ENCODE measurements around the gene UBR4. TPM values are rescaled to one million over a fixed set of nuclear protein-coding genes. Genes with fewer than 3 reads are reported as not detected.

Gene UBR4
- total and polyA plus RNA-seq, 2 experiments from 2014 or later: 140 to 175 TPM

GRCh38 chr1:19061343-19061742 is 148.7 kb downstream of the UBR4 start:
- H3K4me2 ChIP-seq: no peak overlapping the region
- WGBS (ENCODE audit: low lambda C conversion rate, missing lambda C conversion rate): 100% methylated on average over 1 of the region's 1 CpG
- H3K4me3 ChIP-seq: no peak overlapping the region
- peaks cover 6% of the 10 kb centered on the region for H3K27me3 ChIP-seq
- no peaks in the 10 kb centered on the region for H3K9me2 ChIP-seq (replicated peaks; ENCODE audit: insufficient read depth)
- no peaks in the 10 kb centered on the region for H3K9me3 ChIP-seq (ENCODE audit: low read depth)
- H3K36me3 ChIP-seq (replicated peaks; ENCODE audit: insufficient read depth, low read depth): no peaks in the 10 kb centered on the region
- no peaks in the 10 kb centered on the region for H3K79me2 ChIP-seq
- DNase-seq (ENCODE audit: low spot score): no peak
- H4K20me1 ChIP-seq (ENCODE audit: insufficient read depth, poor library complexity, severe bottlenecking): no peaks in the 10 kb centered on the region
- H2AFZ ChIP-seq: no peak overlapping the region
- H3K4me1 ChIP-seq (ENCODE audit: insufficient read depth): no peaks in the 10 kb centered on the region
- H3K27ac ChIP-seq: no peak overlapping the region
- TF ChIP-seq EZH2phosphoT487 (IDR thresholded peaks at IDR 0.05; ENCODE audit: low read depth, severe bottlenecking, unreplicated experiment): no peak
- TF ChIP-seq EZH2 (IDR thresholded peaks at IDR 0.05; ENCODE audit: borderline replicate concordance): no peak
- no peak for TF ChIP-seq CTCF (IDR thresholded peaks at IDR 0.05; ENCODE audit: poor library complexity)

- Histone ChIP-seq H3K27ac (no peak overlapping the region), H2AFZ (no peak overlapping the region), H4K20me1 (ENCODE audit: insufficient read depth, poor library complexity, severe bottlenecking) (no peaks in the 10 kb centered on the region), H3K27me3 (peaks cover 13% of the 10 kb centered on the region), H3K4me2 (no peak overlapping the region), H3K4me3 (no peak overlapping the region), H3K79me2 (no peaks in the 10 kb centered on the region), H3K9me3 (ENCODE audit: low read depth) (no peaks in the 10 kb centered on the region), H3K36me3 (replicated peaks; ENCODE audit: insufficient read depth, low read depth) (no peaks in the 10 kb centered on the region), H3K9me2 (replicated peaks; ENCODE audit: insufficient read depth) (no peaks in the 10 kb centered on the region), H3K4me1 (ENCODE audit: insufficient read depth) (no peaks in the 10 kb centered on the region)
- 68% methylated on average over 4 of the region's 4 CpGs for WGBS (ENCODE audit: low lambda C conversion rate, missing lambda C conversion rate)
- DNase-seq (ENCODE audit: low spot score): no peak
- no peak for TF ChIP-seq EZH2phosphoT487 (IDR thresholded peaks at IDR 0.05; ENCODE audit: low read depth, severe bottlenecking, unreplicated experiment)
- TF ChIP-seq CTCF (IDR thresholded peaks at IDR 0.05; ENCODE audit: poor library complexity): no peak
- no peak for TF ChIP-seq EZH2 (IDR thresholded peaks at IDR 0.05; ENCODE audit: borderline replicate concordance)
These were observed 150.3 kb downstream of the UBR4 start for GRCh38 chr1:19059773-19060172.

- Histone ChIP-seq H3K9me2 (replicated peaks; ENCODE audit: insufficient read depth) (no peaks in the 10 kb centered on the region), H3K9me3 (ENCODE audit: low read depth) (no peaks in the 10 kb centered on the region), H3K4me1 (ENCODE audit: insufficient read depth) (no peaks in the 10 kb centered on the region), H2AFZ (no peak overlapping the region), H4K20me1 (ENCODE audit: insufficient read depth, poor library complexity, severe bottlenecking) (no peaks in the 10 kb centered on the region), H3K27ac (no peak overlapping the region), H3K36me3 (replicated peaks; ENCODE audit: insufficient read depth, low read depth) (no peaks in the 10 kb centered on the region), H3K27me3 (peaks cover 13% of the 10 kb centered on the region), H3K4me2 (no peak overlapping the region), H3K4me3 (no peak overlapping the region), H3K79me2 (no peaks in the 10 kb centered on the region)
- DNase-seq (ENCODE audit: low spot score): no peak
- TF ChIP-seq CTCF (IDR thresholded peaks at IDR 0.05; ENCODE audit: poor library complexity): no peak
- WGBS (ENCODE audit: low lambda C conversion rate, missing lambda C conversion rate): 53% methylated on average over 8 of the region's 8 CpGs
These were observed 151.6 kb downstream of the UBR4 start for GRCh38 chr1:19058476-19058797.

GRCh38 chr1:19057784-19058475 is 152.1 kb downstream of the UBR4 start:
- Histone ChIP-seq H3K4me3 (no peak overlapping the region), H2AFZ (no peak overlapping the region), H3K4me1 (ENCODE audit: insufficient read depth) (no peaks in the 10 kb centered on the region), H3K27me3 (peaks cover 13% of the 10 kb centered on the region), H3K27ac (no peak overlapping the region), H3K36me3 (replicated peaks; ENCODE audit: insufficient read depth, low read depth) (no peaks in the 10 kb centered on the region), H3K9me3 (ENCODE audit: low read depth) (no peaks in the 10 kb centered on the region), H3K9me2 (replicated peaks; ENCODE audit: insufficient read depth) (no peaks in the 10 kb centered on the region), H3K79me2 (no peaks in the 10 kb centered on the region), H3K4me2 (no peak overlapping the region), H4K20me1 (ENCODE audit: insufficient read depth, poor library complexity, severe bottlenecking) (no peaks in the 10 kb centered on the region)
- 85% methylated on average over 8 of the region's 15 CpGs for WGBS (ENCODE audit: low lambda C conversion rate, missing lambda C conversion rate)
- DNase-seq (ENCODE audit: low spot score): no peak
- no peak for TF ChIP-seq EZH2phosphoT487 (IDR thresholded peaks at IDR 0.05; ENCODE audit: low read depth, severe bottlenecking, unreplicated experiment)
